Thyroid gland (tissue), 4 donors: Measurements from ENCODE around the gene CD48. TPM values are rescaled to one million over a fixed set of nuclear protein-coding genes. Genes with fewer than 3 reads are reported as not detected.
"Not testable (repeated sequence)": the region's sequence is repeated elsewhere in the genome, so short reads cannot be mapped to it uniquely, and the experiment has no call there.

Experiments
- DNase-seq, 2 donors: peaks; one replicate each; pipeline ENCODE4 v3.0.0-alpha.2; 2019
- H3K27ac ChIP-seq, 3 donors: fragments of 200-600 bp; sonication (generic); 1 replicate in 2 of 3; 2 replicates in 1 of 3; pipeline ENCODE4 v1.5.1; 2016 to 2019; ENCODE audit warnings: mild to moderate bottlenecking in 1 of 3, moderate library complexity in 1 of 3
- H3K27me3 ChIP-seq: fragments of 200-600 bp; sonication (generic); one replicate; pipeline ENCODE4 v1.5.1; 2019
- H3K36me3 ChIP-seq, 2 donors: fragments of 200-600 bp; sonication (generic); one replicate each; pipeline ENCODE4 v1.5.1; 2016 to 2019
- H3K4me1 ChIP-seq, 2 donors: fragments of 200-600 bp; sonication (generic); one replicate each; pipeline ENCODE4 v1.5.1; 2017 to 2019
- H3K4me3 ChIP-seq, 3 donors: fragments of 200-600 bp; sonication (generic); replicated peaks in 1 of 3; 1 replicate in 2 of 3; 2 replicates in 1 of 3; pipeline ENCODE4 v1.5.1; 2016; ENCODE audit warnings: mild to moderate bottlenecking in 1 of 3
- H3K9me3 ChIP-seq: fragments of 200-600 bp; sonication (generic); one replicate; pipeline ENCODE4 v1.5.1; 2017
- CTCF ChIP-seq, 6 experiments: fragments of 200-600 bp in 3 of 6; fragments of 450-650 bp in 3 of 6; sonication (generic) in 3 of 6; IDR thresholded peaks; one replicate each; pipeline ENCODE4 v1.5.1; 2016 to 2019; ENCODE audit warnings: antibody characterized with exemption in 6 of 6, mild to moderate bottlenecking in 2 of 6, inconsistent platforms in 1 of 6, moderate library complexity in 1 of 6
- POLR2A ChIP-seq, 2 donors: fragments of 450-650 bp; IDR thresholded peaks; one replicate each; pipeline ENCODE4 v1.6.1; 2017; ENCODE audit warnings: antibody characterized with exemption in 2 of 2, mild to moderate bottlenecking in 2 of 2, moderate library complexity in 1 of 2
- WGBS, 2 donors: methylation state at CpG; one replicate each; pipeline ENCODE4 v1.1.5; 2017; 5-methylcytosine and 5-hydroxymethylcytosine counted together
- intact Hi-C: fragments of 100-400 bp; cut with DNase I; formaldehyde crosslinking; loops from one replicate; pipeline ENCODE4 v1.15.1; 2023
- total RNA-seq, 4 donors: library from RNA; depleted of rRNA; stranded (reverse); fragments of >200 nt; gene quantifications; one replicate each; pipeline ENCODE4 v1.2.3, GENCODE V29; 2016

CD48 gene
- total RNA-seq, 4 donors from 2014 or later = 3.5 to 13.6 (median 4.8) TPM

GRCh38 chr1:160734301-160734700, 22.7 kb upstream of the CD48 start:
- H3K36me3 ChIP-seq = no peaks in the 10 kb centered on the region
- intact Hi-C loops = no loop called here
- no peaks in the 10 kb centered on the region for H3K27me3 ChIP-seq
- H3K9me3 ChIP-seq = no peaks in the 10 kb centered on the region
- DNase-seq = no peak
- H3K27ac ChIP-seq = no peak overlapping the region
- H3K4me1 ChIP-seq = no peaks in the 10 kb centered on the region
- no peak for TF ChIP-seq POLR2A (IDR thresholded peaks at IDR 0.05)
- no peak for TF ChIP-seq CTCF (IDR thresholded peaks at IDR 0.05)
- H3K4me3 ChIP-seq = no peak overlapping the region

- Histone ChIP-seq H3K36me3 (no peaks in the 10 kb centered on the region), H3K4me1 (no peaks in the 10 kb centered on the region), H3K4me3 (no peak overlapping the region), H3K9me3 (no peaks in the 10 kb centered on the region), H3K27ac (no peak overlapping the region), H3K27me3 (no peaks in the 10 kb centered on the region)
- DNase-seq = no peak
- intact Hi-C loops = no loop called here
- TF ChIP-seq CTCF (IDR thresholded peaks at IDR 0.05) (no peak), POLR2A (IDR thresholded peaks at IDR 0.05) (no peak)
Measured at GRCh38 chr1:160733898-160734297, 22.3 kb upstream of the CD48 start.

GRCh38 chr1:160731990-160732389, 20.4 kb upstream of the CD48 start:
- no peak for DNase-seq
- intact Hi-C loops = no loop called here
- no peak for TF ChIP-seq POLR2A (IDR thresholded peaks at IDR 0.05)
- no peak for TF ChIP-seq CTCF (IDR thresholded peaks at IDR 0.05)
- Histone ChIP-seq H3K4me1 (no peaks in the 10 kb centered on the region), H3K27me3 (no peaks in the 10 kb centered on the region), H3K9me3 (no peaks in the 10 kb centered on the region), H3K36me3 (no peaks in the 10 kb centered on the region), H3K27ac (no peak overlapping the region), H3K4me3 (no peak overlapping the region)
- 77 to 97% methylated on average over 1 of the region's 1 CpG for WGBS, 2 donors

GRCh38 chr1:160731564-160731963, 19.9 kb upstream of the CD48 start:
- 83% methylated on average over 2 of the region's 2 CpGs for WGBS, 2 donors
- H3K36me3 ChIP-seq, H3K27me3 ChIP-seq, DNase-seq, H3K27ac ChIP-seq, H3K9me3 ChIP-seq, H3K4me1 ChIP-seq, intact Hi-C loops, H3K4me3 ChIP-seq: not testable (repeated sequence)

- Histone ChIP-seq H3K27ac (no peak overlapping the region), H3K9me3 (no peaks in the 10 kb centered on the region), H3K4me3 (no peak overlapping the region), H3K27me3 (no peaks in the 10 kb centered on the region), H3K36me3 (no peaks in the 10 kb centered on the region), H3K4me1 (no peaks in the 10 kb centered on the region)
- TF ChIP-seq POLR2A (IDR thresholded peaks at IDR 0.05) (no peak), CTCF (IDR thresholded peaks at IDR 0.05) (no peak)
- no peak for DNase-seq
- intact Hi-C loops = no loop called here
Measured at GRCh38 chr1:160727316-160727640, 15.7 kb upstream of the CD48 start.
